Measurements from ENCODE around the gene C19orf38. TPM values are rescaled to one million over a fixed set of nuclear protein-coding genes. Genes with fewer than 3 reads are reported as not detected.

The C19orf38 gene
- total and polyA plus RNA-seq, 2 donors (not counting 3 experiments of a cell fraction or from before 2014, with no cell fraction given): not detected

- intact Hi-C loops (cut with micrococcal nuclease) (no loop called here), dilution Hi-C loops (cut with MboI; ENCODE audit: extremely low pct_ligation_motif_present, low sequenced_read_pairs) (no loop called here)
- ChIA-PET POLR2A (no interaction called here), CTCF (interaction anchor here (1.5 to 1.8 kb wide), 2 partner anchors 53 to 88 kb away, joined by 3 to 5 read pairs; partner anchors contain the start of gene DNM2)
- no peak for FAIRE-seq
- no TSS peak for BruUV-seq (replicated peaks)
- Histone ChIP-seq H4K20me1 (replicated peaks; ENCODE audit: control insufficient read depth, extremely low read depth, insufficient read depth, low read length) (no peaks in the 10 kb centered on the region), H3K4me2 (ENCODE audit: insufficient read depth, low read length) (no peak overlapping the region), H3K36me3 (ENCODE audit: control insufficient read depth in 2 of 2, extremely low read depth in 1 of 2, insufficient read depth in 2 of 2, low read length in 2 of 2) (peaks cover 10 to 37% of the 10 kb centered on the region in 2 experiments), H3K79me2 (ENCODE audit: control insufficient read depth, insufficient read depth, low read length) (no peaks in the 10 kb centered on the region), H3K4me3 (replicated peaks in 1 of 3; ENCODE audit: insufficient read depth in 1 of 3, low read depth in 1 of 3, low read length in 3 of 3) (no peak overlapping the region), H3K9ac (replicated peaks; ENCODE audit: extremely low read depth, insufficient read depth, low read length) (no peak overlapping the region), H2AFZ (ENCODE audit: low read depth, low read length) (no peak overlapping the region), H3K27ac (ENCODE audit: insufficient read depth, low read depth, low read length) (no peak overlapping the region), H3K9me3 (replicated peaks; ENCODE audit: control insufficient read depth, insufficient read depth, low read length) (no peaks in the 10 kb centered on the region), H3K27me3 (ENCODE audit: control insufficient read depth in 2 of 2, insufficient read depth in 2 of 2, low read length in 2 of 2) (no peaks in the 10 kb centered on the region), H3K4me1 (ENCODE audit: control insufficient read depth, extremely low read depth, insufficient read depth, low read length) (no peaks in the 10 kb centered on the region), H3K9me1 (replicated peaks; ENCODE audit: control insufficient read depth, extremely low read depth, insufficient read depth, low read length) (no peaks in the 10 kb centered on the region)
- TF ChIP-seq FOS (IDR thresholded peaks at IDR 0.05; ENCODE audit: borderline replicate concordance, insufficient read depth, low read length): no peak
- DNase-seq (ENCODE audit: low read depth, low spot score): no peak
These were observed 42.4 kb upstream of the C19orf38 start for GRCh38 chr19:10805758-10806247.

DNA sequence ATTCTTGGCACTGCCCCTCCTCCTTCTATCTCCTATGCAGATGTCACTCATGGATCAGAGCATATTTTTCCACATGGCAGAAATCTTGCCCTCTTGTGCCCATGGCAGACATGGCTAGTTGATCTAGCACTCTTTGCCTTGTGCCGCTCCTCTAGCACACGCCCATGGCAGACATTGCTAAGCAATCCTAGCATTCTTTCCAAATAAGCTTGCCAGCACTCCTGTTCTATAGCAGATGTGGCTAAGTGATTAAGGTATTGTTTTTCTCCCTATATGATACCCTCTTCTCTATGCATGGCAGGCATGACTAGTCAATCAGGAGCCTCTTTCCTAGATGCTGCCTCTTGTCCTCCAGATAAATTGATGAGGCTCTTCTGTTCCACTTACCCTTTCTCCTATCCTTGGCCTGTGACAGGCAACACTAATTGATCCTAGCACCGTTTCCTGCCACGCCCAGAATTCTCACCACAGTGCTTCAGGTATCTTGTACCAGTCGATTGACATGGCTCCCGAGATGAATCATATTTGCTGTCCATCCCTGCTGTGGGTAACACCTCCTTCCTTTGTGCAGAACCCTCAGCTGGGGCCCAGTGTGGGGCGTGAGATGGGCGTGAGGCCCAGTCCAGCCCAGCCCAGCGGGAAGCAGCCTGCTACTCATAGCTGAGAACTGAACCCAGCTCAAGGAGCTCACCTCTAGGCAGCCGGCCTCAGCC is 39.1 kb upstream of the C19orf38 start:
- no TSS peak for BruUV-seq (replicated peaks)
- dilution Hi-C loops (cut with MboI; ENCODE audit: extremely low pct_ligation_motif_present, low sequenced_read_pairs): no loop called here
- Histone ChIP-seq H3K79me2 (ENCODE audit: control insufficient read depth, insufficient read depth, low read length) (no peaks in the 10 kb centered on the region), H3K4me2 (ENCODE audit: insufficient read depth, low read length) (no peak overlapping the region), H3K9ac (replicated peaks; ENCODE audit: extremely low read depth, insufficient read depth, low read length) (no peak overlapping the region), H3K4me3 (replicated peaks in 1 of 3; ENCODE audit: insufficient read depth in 1 of 3, low read depth in 1 of 3, low read length in 3 of 3) (no peak overlapping the region), H3K9me1 (replicated peaks; ENCODE audit: control insufficient read depth, extremely low read depth, insufficient read depth, low read length) (no peaks in the 10 kb centered on the region), H3K4me1 (ENCODE audit: control insufficient read depth, extremely low read depth, insufficient read depth, low read length) (peaks cover 8% of the 10 kb centered on the region), H2AFZ (ENCODE audit: low read depth, low read length) (no peak overlapping the region), H3K27me3 (ENCODE audit: control insufficient read depth in 2 of 2, insufficient read depth in 2 of 2, low read length in 2 of 2) (no peaks in the 10 kb centered on the region), H4K20me1 (replicated peaks; ENCODE audit: control insufficient read depth, extremely low read depth, insufficient read depth, low read length) (no peaks in the 10 kb centered on the region), H3K27ac (ENCODE audit: insufficient read depth, low read depth, low read length) (no peak overlapping the region), H3K9me3 (replicated peaks; ENCODE audit: control insufficient read depth, insufficient read depth, low read length) (no peaks in the 10 kb centered on the region), H3K36me3 (ENCODE audit: control insufficient read depth in 2 of 2, extremely low read depth in 1 of 2, insufficient read depth in 2 of 2, low read length in 2 of 2) (peaks cover 0 to 24% of the 10 kb centered on the region in 2 experiments)
- CTCF ChIA-PET: interaction anchor here (1.0 kb wide), 1 partner anchor 55 kb away, joined by 3 read pairs; no protein-coding TSS in a partner anchor
- TF ChIP-seq GATA2 (IDR thresholded peaks at IDR 0.05; ENCODE audit: insufficient read depth, insufficient read length, low read depth, low read length) (no peak), EZH2 (IDR thresholded peaks at IDR 0.05; ENCODE audit: borderline replicate concordance, low read depth, low read length, severe bottlenecking) (no peak), FOS (IDR thresholded peaks at IDR 0.05; ENCODE audit: borderline replicate concordance, insufficient read depth, low read length) (no peak), POLR2A (IDR thresholded peaks at IDR 0.05; ENCODE audit: low read depth, low read length) (no peak), JUN (IDR thresholded peaks at IDR 0.05; ENCODE audit: borderline replicate concordance, insufficient read depth, insufficient read length, low read depth) (no peak), MAX (IDR thresholded peaks at IDR 0.05; ENCODE audit: insufficient read depth, insufficient read length) (no peak), POLR2AphosphoS5 (IDR thresholded peaks at IDR 0.05; ENCODE audit: insufficient read depth, low read depth, low read length) (no peak), MYC (IDR thresholded peaks at IDR 0.05; ENCODE audit: low read depth, low read length) (no peak)
- TF ChIP-seq, protein P1, sequence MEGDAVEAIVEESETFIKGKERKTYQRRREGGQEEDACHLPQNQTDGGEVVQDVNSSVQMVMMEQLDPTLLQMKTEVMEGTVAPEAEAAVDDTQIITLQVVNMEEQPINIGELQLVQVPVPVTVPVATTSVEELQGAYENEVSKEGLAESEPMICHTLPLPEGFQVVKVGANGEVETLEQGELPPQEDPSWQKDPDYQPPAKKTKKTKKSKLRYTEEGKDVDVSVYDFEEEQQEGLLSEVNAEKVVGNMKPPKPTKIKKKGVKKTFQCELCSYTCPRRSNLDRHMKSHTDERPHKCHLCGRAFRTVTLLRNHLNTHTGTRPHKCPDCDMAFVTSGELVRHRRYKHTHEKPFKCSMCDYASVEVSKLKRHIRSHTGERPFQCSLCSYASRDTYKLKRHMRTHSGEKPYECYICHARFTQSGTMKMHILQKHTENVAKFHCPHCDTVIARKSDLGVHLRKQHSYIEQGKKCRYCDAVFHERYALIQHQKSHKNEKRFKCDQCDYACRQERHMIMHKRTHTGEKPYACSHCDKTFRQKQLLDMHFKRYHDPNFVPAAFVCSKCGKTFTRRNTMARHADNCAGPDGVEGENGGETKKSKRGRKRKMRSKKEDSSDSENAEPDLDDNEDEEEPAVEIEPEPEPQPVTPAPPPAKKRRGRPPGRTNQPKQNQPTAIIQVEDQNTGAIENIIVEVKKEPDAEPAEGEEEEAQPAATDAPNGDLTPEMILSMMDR (IDR thresholded peaks at IDR 0.05; ENCODE audit: extremely low read depth in 1 of 2, insufficient read depth in 1 of 2, low read depth in 1 of 2, low read length in 2 of 2): no peak
- DNase-seq (ENCODE audit: low read depth, low spot score) (no peak), FAIRE-seq (no peak)
- intact Hi-C loops (cut with micrococcal nuclease): no loop called here
- POLR2A ChIA-PET: no interaction called here

All from endothelial cell of umbilical vein (primary cell).